Mesodermal cell (in vitro differentiated cells): ENCODE results near the gene ZNF710.

ENCODE experiments used
- H3K27ac ChIP-seq: 2 replicates; pipeline ENCODE4 v1.7.0; 2013; ENCODE audit warnings: mild to moderate bottlenecking, low read depth, low read length, moderate library complexity; ENCODE audit not compliant: severe bottlenecking
- H3K36me3 ChIP-seq: 2 replicates; pipeline ENCODE4 v1.7.1; 2013; ENCODE audit warnings: mild to moderate bottlenecking, low read length, moderate library complexity; ENCODE audit not compliant: control insufficient read depth, insufficient read depth
- H3K4me1 ChIP-seq: one replicate; pipeline ENCODE4 v1.7.1; 2013; ENCODE audit warnings: mild to moderate bottlenecking, low read length; ENCODE audit not compliant: insufficient read depth, control insufficient read depth, poor library complexity, severe bottlenecking
- H3K4me3 ChIP-seq: 2 replicates; pipeline ENCODE4 v1.7.0; 2013; ENCODE audit warnings: low read length, control low read depth, mild to moderate bottlenecking; ENCODE audit not compliant: insufficient read depth, poor library complexity, severe bottlenecking; ENCODE audit errors: extremely low read depth
- H3K9me3 ChIP-seq: 2 replicates; pipeline ENCODE4 v1.7.1; 2013; ENCODE audit warnings: mild to moderate bottlenecking, low read length, moderate library complexity; ENCODE audit not compliant: control insufficient read depth
- WGBS, 2 experiments: methylation state at CpG; one replicate each; pipeline ENCODE4 v1.1.5; 2013; ENCODE audit warnings: missing lambda C conversion rate in 2 of 2; ENCODE audit not compliant: insufficient coverage in 2 of 2; 5-methylcytosine and 5-hydroxymethylcytosine counted together

The ZNF710 gene

GRCh38 chr15:90049030-90049429 lies 47.9 kb downstream of the ZNF710 start:
- Histone ChIP-seq H3K9me3 (no peaks in the 10 kb centered on the region), H3K4me1 (no peaks in the 10 kb centered on the region), H3K4me3 (no peak overlapping the region), H3K27ac (no peak overlapping the region), H3K36me3 (peaks cover 4% of the 10 kb centered on the region)
- WGBS, 2 experiments: 96 to 100% methylated on average over 5 of the region's 5 CpGs

- H3K4me3 ChIP-seq: no peak overlapping the region
- no peaks in the 10 kb centered on the region for H3K9me3 ChIP-seq
- peaks cover 3% of the 10 kb centered on the region for H3K4me1 ChIP-seq
- 93 to 98% methylated on average over 16 to 17 of the region's 22 CpGs for WGBS, 2 experiments
- no peak overlapping the region for H3K27ac ChIP-seq
- peaks cover under 1% of the 10 kb centered on the region for H3K36me3 ChIP-seq
Observed at GRCh38 chr15:90049666-90050604, 48.8 kb downstream of the ZNF710 start.

GRCh38 chr15:90051874-90052273 lies 50.8 kb downstream of the ZNF710 start:
- Histone ChIP-seq H3K4me3 (no peak overlapping the region), H3K36me3 (no peaks in the 10 kb centered on the region), H3K9me3 (no peaks in the 10 kb centered on the region), H3K4me1 (peaks cover 4% of the 10 kb centered on the region), H3K27ac (no peak overlapping the region)
- 83 to 88% methylated on average over 5 of the region's 5 CpGs for WGBS, 2 experiments

GRCh38 chr15:90053685-90054466 lies 52.8 kb downstream of the ZNF710 start:
- H3K9me3 ChIP-seq: no peaks in the 10 kb centered on the region
- 78 to 86% methylated on average over 9 to 10 of the region's 14 CpGs for WGBS, 2 experiments
- H3K4me3 ChIP-seq: no peak overlapping the region
- H3K36me3 ChIP-seq: no peaks in the 10 kb centered on the region
- peaks cover 5% of the 10 kb centered on the region for H3K4me1 ChIP-seq
- no peak overlapping the region for H3K27ac ChIP-seq

GRCh38 chr15:90054618-90055097 lies 53.5 kb downstream of the ZNF710 start:
- Histone ChIP-seq H3K4me1 (peaks cover 13% of the 10 kb centered on the region), H3K9me3 (no peaks in the 10 kb centered on the region), H3K36me3 (no peaks in the 10 kb centered on the region), H3K27ac (no peak overlapping the region), H3K4me3 (no peak overlapping the region)
- WGBS, 2 experiments: 76 to 85% methylated on average over 4 to 5 of the region's 7 CpGs

- H3K36me3 ChIP-seq: no peaks in the 10 kb centered on the region
- WGBS, 2 experiments: 88 to 96% methylated on average over 7 of the region's 7 CpGs
- no peak overlapping the region for H3K27ac ChIP-seq
- H3K4me3 ChIP-seq: no peak overlapping the region
- H3K9me3 ChIP-seq: no peaks in the 10 kb centered on the region
- peaks cover 15% of the 10 kb centered on the region for H3K4me1 ChIP-seq
Observed at GRCh38 chr15:90055182-90055581, 54.1 kb downstream of the ZNF710 start.

GRCh38 chr15:90056529-90056928 lies 55.4 kb downstream of the ZNF710 start:
- Histone ChIP-seq H3K27ac (no peak overlapping the region), H3K9me3 (no peaks in the 10 kb centered on the region), H3K36me3 (no peaks in the 10 kb centered on the region), H3K4me3 (no peak overlapping the region), H3K4me1 (peaks cover 24% of the 10 kb centered on the region)
- WGBS, 2 experiments: 94 to 97% methylated on average over 5 to 7 of the region's 7 CpGs

- no peak overlapping the region for H3K4me3 ChIP-seq
- peaks cover 40% of the 10 kb centered on the region for H3K4me1 ChIP-seq
- H3K9me3 ChIP-seq: no peaks in the 10 kb centered on the region
- 80 to 94% methylated on average over 1 to 2 of the region's 4 CpGs for WGBS, 2 experiments
- H3K27ac ChIP-seq: no peak overlapping the region
- no peaks in the 10 kb centered on the region for H3K36me3 ChIP-seq
Observed at GRCh38 chr15:90058308-90058707, 57.2 kb downstream of the ZNF710 start.

GRCh38 chr15:90058775-90059174 lies 57.7 kb downstream of the ZNF710 start:
- H3K4me1 ChIP-seq: peaks cover 45% of the 10 kb centered on the region
- H3K27ac ChIP-seq: no peak overlapping the region
- WGBS, 2 experiments: 93 to 97% methylated on average over 5 of the region's 5 CpGs
- no peak overlapping the region for H3K4me3 ChIP-seq
- no peaks in the 10 kb centered on the region for H3K9me3 ChIP-seq
- H3K36me3 ChIP-seq: no peaks in the 10 kb centered on the region

- Histone ChIP-seq H3K4me3 (no peak overlapping the region), H3K27ac (peak overlapping the region; percentile 49), H3K4me1 (peaks cover 51% of the 10 kb centered on the region), H3K9me3 (no peaks in the 10 kb centered on the region), H3K36me3 (no peaks in the 10 kb centered on the region)
- WGBS, 2 experiments: 53 to 59% methylated on average over 12 to 15 of the region's 21 CpGs
Observed at GRCh38 chr15:90059208-90059985, 58.3 kb downstream of the ZNF710 start.
